Ureter (tissue), 1 donor: ENCODE measurements around the gene CWC27. TPM values are rescaled to one million over a fixed set of nuclear protein-coding genes. Genes with fewer than 3 reads are reported as not detected.
"Not testable (repeated sequence)": the region's sequence is repeated elsewhere in the genome, so short reads cannot be mapped to it uniquely, and the experiment has no call there.

ENCODE experiments used
- DNase-seq: peaks from one replicate; pipeline ENCODE4 v3.0.0-alpha.2; 2020; ENCODE audit warnings: low spot score
- total RNA-seq: library from RNA; stranded (reverse); gene quantifications from one replicate; pipeline ENCODE4 v1.2.4, GENCODE V29; 2023
- donor health status: DM: yes; HTN: yes; CAD: no.

CWC27 gene
- total RNA-seq, 1 donor from 2014 or later, result 22.8 TPM

DNA sequence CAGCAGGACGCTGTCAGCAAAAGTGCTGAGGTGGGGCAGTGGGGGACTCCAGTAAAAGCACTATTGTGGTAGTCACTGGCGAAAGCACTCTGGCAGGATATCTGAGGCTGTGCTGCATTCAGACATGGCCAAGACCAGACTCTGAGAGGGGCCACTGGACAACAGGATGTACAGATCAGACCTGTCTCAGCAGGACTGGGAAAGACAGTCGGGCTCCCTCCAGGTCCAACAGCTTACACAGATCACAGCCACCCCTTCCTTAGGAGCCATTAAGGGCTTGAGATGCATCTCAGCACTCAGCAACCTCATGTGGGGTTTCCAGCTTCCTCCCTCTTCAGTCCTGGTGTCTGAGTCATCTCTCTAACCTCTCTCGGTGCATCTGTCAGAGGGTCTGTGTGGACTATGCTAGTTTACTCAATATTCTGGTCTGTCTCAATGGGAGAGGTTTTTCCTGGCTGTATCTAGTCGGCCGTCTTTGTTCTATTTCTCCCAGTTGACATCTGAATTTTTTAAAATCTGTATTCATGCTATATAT lies 154.5 kb downstream of the CWC27 start:
- DNase-seq, result no peak

- DNase-seq, result no peak
These were observed 156.4 kb downstream of the CWC27 start for GRCh38 chr5:64925123-64925522.

GRCh38 chr5:64929833-64930232 lies 161.1 kb downstream of the CWC27 start:
- no peak for DNase-seq

GRCh38 chr5:64930672-64931318 lies 162.1 kb downstream of the CWC27 start:
- no peak for DNase-seq

DNA sequence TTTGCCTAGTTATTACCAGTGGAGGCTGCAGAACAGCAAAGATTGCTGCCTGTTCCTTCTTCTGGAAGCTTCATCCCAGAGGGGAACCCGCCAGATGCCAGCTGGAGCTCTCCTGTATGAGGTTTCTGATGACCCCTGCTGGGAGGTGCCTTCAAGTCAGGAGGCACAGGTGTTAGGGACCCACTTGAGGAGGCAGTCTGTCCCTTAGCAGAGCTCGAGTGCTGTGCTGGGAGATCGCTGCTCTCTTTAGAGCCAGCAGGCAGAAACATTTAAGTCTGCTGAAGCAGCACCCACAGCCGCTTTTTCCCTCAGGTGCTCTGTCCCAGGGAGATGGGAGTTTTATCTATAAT lies 170.7 kb downstream of the CWC27 start:
- DNase-seq, result not testable (repeated sequence)

DNA sequence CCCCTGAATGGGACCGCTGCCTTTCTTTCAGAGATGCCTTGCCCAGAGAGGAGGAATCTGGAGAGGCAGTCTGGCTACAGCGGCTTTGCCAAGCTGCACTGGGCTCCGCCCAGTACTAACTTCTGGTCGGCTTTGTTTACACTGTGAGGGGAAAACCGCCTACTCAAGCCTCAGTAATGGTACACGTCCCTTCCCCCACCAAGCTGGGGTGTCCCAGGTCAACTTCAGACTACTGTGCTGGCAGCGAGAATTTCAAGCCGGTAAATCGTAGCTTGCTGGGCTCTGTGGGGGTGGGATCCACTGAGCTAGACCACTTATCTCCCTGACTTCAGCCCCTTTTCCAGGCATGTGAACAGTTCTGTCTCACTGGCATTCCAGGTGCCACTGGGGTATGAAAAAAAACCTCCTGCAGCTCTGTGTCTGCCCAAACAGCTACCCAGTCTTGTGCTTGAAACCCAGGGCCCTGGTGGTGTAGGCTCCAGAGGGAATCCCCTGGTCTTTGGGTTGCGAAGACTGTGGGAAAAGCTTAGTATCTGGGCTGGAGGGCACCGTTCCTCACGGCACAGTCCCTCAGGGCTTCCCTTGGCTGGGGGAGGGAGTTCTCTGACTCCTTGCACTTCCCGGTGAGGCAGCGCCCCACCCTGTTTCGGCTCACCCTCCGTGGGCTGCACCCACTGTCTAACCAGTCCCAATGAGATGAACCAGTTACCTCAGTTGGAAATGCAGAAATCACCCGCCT lies 171.2 kb downstream of the CWC27 start:
- peak; percentile 57 for DNase-seq

DNA sequence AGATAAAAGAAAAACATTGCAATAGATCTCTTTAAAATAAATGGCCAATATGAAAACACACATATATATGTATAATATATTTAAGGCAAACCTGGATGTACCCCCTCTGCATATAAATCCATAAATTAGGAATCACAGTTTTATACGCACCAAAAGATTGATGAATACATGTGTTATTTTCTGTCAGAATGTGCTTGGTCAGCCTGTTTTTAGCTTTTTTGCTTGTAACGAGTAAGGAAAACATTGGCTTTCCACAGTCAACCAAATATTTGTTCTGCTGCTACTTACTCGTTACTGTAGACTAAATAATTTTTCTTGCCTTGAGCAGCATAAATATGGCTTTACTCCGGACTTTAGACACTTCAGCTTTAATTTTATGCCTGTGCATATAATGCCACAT lies 173.7 kb downstream of the CWC27 start:
- DNase-seq, result no peak

- no peak for DNase-seq
These were observed 176.1 kb downstream of the CWC27 start for GRCh38 chr5:64944868-64945267.

- peak; percentile 49 for DNase-seq
These were observed 178.3 kb downstream of the CWC27 start for GRCh38 chr5:64947031-64947430.

DNA sequence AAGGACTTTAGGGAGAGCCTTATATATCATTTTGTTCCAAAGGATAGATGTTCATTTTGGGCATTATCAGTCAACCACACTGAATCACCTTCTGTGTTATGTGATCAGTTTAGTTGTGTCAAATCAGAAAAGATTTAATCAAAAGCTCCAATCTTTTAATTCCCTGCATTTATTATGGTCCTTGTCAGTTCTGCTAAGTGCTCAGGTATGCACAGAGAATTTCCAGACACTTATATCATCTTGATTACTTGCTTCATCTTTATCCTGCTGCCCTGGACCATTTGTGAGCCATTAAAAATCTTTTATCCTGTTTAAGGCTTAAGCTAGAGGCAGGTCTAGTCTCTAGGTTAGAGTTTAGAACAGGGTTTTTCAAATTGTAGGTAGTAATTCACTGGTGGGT lies 179.1 kb downstream of the CWC27 start:
- DNase-seq, result no peak

DNA sequence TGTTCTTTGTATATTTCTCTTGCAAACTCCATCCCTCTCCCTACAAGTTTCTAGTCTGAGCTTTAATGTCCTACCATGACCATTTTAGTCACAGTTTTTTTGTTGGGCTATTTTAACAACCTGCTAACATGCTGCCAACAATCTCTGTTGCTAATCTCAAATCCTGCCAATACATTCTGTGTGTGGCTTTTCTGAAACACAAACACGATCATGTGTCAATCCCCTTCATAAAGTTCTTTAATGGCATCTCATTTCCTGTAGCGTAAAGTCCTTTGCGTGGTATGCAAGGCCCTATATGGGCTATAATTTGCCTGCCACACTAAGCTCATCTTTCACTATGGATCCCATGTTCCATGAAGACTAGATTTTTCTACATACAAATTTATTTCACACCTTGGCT lies 180.6 kb downstream of the CWC27 start:
- DNase-seq, result no peak

DNA sequence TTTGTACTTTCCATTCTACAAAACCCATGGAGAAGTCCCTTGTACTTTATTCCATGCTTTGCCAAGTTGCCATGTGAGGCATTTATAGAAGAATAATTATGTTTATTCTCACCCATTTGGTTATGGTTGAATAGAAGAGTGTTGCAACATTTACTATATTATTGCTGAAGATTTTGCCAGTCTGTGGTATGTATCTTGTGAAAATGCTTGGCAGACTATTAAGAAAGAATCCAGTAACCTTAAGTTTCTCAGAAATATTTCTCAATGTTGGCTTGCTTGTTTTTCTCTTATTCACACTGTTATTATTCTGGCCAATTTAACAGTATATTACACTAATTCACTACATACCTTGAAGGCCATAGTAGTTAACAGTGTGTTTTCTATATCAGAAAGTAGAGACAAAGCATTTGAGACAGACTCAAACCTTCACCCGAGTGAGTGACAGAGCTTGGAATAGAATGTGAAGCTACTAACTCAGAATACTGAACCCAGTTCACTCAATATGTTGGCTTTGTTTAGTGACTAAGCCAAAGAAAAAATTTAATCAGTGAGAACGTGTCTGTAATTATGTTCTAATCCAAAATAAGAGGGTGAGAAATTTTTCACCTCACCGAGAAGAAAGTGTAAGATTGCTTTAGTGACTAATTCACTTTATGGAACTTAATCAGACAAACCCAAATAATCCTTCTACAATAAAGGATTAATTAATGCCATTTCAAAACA lies 184.4 kb downstream of the CWC27 start:
- DNase-seq, result no peak

DNA sequence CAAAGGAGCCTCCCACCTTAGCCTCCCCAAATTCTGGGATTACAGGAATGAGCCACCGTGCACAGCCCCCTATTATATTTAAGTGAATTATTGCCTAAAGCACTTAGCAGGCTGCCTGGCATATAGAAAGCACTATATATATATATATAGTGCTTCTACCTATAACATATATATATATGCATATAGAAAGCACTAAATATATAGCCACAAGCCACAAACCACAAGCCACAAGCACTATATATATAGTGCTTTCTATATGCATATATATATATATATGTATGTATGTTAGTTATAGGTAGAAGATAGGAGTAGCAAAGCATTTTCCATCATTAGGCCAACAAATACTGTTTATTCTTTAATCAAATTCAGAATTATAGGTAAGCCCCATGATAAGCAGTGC lies 185.8 kb downstream of the CWC27 start:
- DNase-seq, result no peak

GRCh38 chr5:64958757-64959391 lies 190.1 kb downstream of the CWC27 start:
- no peak for DNase-seq

DNA sequence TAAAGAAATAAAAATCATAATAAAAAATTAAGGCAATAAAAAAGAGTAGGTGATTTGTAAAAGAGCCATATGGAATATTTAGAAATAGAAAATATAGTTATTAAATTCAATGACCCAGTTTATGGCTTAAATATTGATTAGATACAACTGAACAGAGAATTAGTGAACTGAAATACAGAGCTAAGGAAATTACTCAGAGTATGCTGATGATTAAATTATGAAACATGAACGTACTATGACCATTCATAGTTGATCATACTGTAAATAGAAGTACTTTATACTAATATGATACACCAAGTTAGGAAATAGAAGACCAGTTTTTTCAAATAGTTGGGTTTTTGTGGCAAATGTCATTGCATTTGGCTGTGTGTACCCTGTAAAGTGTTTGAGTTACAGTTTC lies 194.5 kb downstream of the CWC27 start:
- no peak for DNase-seq

DNA sequence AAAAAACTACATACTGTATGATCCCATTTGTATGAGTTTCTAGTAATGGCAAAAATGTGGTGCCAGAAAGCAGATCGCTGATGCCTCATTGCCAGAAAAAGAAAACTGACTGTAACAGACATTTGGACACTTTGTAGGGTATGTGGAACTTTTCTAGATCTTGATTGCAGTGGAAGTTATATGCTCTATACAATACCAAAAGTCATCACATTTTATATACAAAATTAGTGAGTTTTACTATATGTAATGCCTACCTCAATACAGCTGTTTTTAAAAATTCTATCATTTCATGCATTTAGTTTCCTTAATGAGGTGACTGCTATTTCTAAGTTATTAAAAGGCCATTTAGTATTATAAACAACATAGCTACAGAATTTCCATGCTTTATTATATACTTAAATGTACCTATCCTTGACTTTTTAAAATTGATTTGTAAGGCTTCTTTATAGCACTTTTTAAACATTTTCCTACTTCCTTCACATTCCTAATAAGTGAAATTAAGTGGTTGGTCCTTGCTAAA lies 199.9 kb downstream of the CWC27 start:
- DNase-seq, result no peak

- no peak for DNase-seq
These were observed 200.8 kb downstream of the CWC27 start for GRCh38 chr5:64969578-64969977.

- no peak for DNase-seq
These were observed 202.8 kb downstream of the CWC27 start for GRCh38 chr5:64971513-64971912.

GRCh38 chr5:64971990-64972389 lies 203.3 kb downstream of the CWC27 start:
- DNase-seq, result no peak

GRCh38 chr5:64972591-64972990 lies 203.9 kb downstream of the CWC27 start:
- no peak for DNase-seq

- DNase-seq, result no peak
These were observed 204.5 kb downstream of the CWC27 start for GRCh38 chr5:64973215-64973614.

GRCh38 chr5:64977779-64978178 lies 209.0 kb downstream of the CWC27 start:
- DNase-seq, result no peak
